Central memory CD4-positive, alpha-beta T cell (primary cell): ENCODE measurements around the gene NEMF.
"Not testable (repeated sequence)": the region's sequence is repeated elsewhere in the genome, so short reads cannot be mapped to it uniquely, and the experiment has no call there.

ENCODE experiments used
- DNase-seq: peaks from one replicate; pipeline ENCODE4 v3.0.0; 2022

The NEMF gene

GRCh38 chr14:49875640-49876198, 23.1 kb upstream of the NEMF start:
- DNase-seq, result no peak

- not testable (repeated sequence) for DNase-seq
These were observed 21.0 kb upstream of the NEMF start for GRCh38 chr14:49873548-49873947.

DNA sequence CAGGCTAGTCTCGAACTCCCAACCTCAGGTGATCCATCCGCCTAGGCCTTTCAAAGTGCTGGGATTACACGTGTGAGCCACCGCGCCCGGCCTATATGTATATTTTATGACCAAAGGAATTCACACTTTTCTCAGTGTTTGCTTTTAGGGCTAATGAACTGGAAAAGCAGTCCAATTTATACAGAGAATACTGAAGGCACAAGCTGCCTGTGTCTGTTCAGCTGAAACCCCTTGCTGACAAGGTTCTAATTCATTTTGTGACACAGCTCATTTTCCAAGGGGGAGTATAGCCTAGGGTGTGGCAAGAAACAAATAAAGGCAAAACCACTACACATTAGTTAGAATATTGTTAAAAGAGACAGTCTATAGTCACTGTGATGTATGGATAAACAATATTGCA, 18.3 kb upstream of the NEMF start:
- no peak for DNase-seq

DNA sequence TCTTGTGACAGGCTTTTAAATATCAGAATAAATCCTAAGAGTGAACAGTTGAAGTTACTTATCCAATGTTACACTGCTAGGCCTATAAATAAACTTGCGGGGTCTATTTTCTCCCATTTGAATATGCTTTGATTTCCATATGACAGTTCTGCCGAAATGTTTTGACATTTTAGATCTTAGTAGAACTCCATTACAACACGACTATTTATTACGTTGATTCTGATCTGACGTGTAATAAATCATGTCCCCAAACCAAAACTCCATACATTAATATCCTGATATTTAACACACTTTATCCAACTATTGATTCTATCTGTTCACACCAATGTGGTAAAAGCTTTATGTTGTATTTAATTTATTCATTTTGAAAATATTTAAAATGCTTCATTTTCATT, 16.1 kb upstream of the NEMF start:
- no peak for DNase-seq

- peak; percentile 96 for DNase-seq
These were observed 15.5 kb upstream of the NEMF start for GRCh38 chr14:49867831-49868719.

DNA sequence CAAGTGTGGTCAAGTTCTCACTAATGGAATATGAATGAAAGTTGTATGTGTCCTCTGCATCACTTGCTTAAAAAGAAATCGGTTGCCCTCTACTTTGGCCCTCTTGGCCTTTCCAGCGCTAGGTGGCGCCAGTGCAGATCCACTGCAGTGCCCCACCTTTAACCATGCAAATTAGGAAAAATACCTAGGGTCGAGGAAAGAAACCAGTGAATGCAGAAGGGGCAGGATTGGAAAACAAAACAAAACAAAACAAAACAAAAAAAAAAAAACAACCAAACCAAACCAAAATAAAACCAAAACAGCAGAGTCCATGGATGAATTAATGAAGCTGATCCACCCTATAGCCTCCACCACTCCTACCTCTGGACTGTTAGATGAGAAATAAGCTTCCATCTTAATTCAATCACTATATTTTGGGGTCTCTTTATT, 12.9 kb upstream of the NEMF start:
- peak; percentile 63 for DNase-seq

DNA sequence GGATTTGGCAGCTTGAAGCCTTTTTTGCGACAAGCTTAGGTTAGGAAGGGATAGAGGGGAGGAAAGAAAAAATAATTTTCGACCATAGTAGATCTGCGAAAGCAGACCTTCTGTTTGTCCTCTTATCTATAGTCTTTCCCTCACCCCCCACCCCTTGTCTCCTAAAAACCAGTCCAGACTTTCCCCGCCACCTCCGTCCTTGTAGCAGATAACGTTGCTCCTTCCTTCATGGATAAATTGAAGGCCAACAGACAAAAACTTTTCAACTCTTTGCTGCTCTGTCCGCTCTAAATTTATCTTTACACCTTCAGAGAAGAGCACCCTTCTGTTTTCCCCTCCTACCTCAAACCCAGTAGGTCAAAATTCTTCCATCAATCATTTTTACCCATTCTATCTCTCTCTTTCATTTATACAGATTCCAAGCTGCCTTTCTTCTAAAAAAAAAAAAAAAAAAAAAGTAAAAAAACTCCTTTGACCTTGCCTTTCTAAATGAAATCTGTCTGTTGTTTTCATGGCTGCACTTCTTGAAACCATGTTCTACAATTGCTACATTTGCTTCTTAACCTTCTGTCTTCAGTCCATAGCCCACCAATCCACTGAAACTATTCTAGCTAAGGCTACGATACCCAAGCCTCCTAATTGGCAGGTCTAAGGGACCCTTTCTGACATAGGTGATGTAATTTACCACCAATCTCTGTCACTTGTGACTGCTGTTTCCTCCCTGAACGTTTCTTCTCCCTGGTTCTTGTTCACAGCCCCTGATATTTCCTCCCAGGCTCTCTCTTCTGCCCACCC, 11.1 kb upstream of the NEMF start:
- peak; percentile 29 for DNase-seq

DNA sequence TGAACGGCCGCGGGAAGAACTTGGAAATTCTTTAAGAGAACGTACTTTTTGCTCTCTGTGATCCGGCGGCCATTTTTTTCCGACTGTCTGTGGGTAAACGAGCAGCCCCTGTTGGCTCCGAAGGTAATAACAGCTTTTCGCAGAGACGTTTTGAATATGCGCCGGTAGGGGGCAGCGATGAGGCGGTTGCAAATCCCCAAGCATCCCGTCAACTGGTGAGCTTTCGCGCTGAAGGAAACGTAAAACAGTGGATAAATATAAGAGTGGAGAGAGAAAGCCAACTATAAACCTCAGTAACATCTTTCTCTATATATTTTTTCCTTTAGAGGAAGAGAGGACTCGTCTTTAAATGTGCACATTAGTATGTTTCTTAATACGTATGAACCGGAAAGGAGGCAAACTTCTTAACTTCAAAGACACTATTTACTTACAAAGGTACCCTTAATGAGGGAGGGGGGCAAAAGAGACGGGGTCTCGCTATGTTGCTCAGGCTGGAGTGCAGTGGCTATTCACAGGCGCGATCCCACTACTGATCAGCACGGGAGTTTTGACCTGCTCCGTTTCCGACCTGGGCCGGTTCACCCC, 9.6 kb upstream of the NEMF start:
- DNase-seq, result peak; percentile 86

GRCh38 chr14:49861699-49862088, 9.1 kb upstream of the NEMF start:
- peak; percentile 68 for DNase-seq

GRCh38 chr14:49860988-49861698, 8.6 kb upstream of the NEMF start:
- no peak for DNase-seq

GRCh38 chr14:49858383-49858782, 5.8 kb upstream of the NEMF start:
- DNase-seq, result no peak

DNA sequence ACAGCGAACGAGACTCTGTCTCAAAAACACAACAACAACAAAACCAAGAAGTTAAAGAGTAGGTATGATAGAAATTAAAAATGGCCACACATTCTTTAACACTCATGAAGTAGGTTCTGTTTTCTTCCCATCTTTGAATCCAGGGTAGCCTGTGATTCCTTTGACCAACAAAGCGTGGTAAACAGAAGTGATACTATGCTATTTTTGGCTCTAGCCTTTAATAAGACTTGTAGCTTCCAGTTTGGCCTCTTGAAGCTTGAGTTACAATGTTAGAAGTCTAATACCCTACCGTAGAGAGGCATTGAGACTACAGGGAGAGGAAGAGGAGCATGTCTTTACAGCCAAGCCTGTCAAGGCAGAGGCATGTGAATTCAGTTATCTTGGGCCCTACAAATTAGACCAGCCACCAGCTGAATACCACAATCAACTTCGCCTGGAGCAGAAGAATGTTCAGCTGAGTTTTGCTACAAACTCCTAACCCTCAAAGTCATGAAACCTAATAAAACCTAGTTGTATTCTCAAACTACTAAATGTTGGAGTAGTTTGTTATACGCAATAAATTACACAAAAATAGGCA, 4.9 kb upstream of the NEMF start:
- no peak for DNase-seq

- DNase-seq, result peak; percentile 75
These were observed 1.2 kb upstream of the NEMF start for GRCh38 chr14:49853572-49854375.

GRCh38 chr14:49853158-49853477, 530 bp upstream of the NEMF start:
- no peak for DNase-seq

DNA sequence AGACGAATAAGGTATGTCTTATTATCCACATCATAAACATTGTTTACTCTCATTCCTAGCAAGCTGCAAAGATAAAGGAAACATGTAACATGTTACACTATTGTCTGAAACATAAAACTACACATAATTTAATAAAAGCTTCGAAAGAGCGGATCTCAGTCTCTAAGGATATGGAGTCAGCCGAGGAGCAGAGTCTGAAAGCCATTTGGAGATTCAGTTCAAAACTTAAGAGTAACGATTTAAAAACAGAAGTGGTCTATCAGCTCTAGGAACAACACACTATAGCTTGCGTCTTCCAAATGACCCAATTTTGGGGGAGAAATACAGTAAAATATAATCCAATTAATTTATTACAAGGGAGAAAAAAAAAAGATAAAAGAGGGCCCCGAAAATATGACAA, 775 bp downstream of the NEMF start:
- DNase-seq, result no peak

- no peak for DNase-seq
These were observed 3.3 kb downstream of the NEMF start for GRCh38 chr14:49849213-49849847.

DNA sequence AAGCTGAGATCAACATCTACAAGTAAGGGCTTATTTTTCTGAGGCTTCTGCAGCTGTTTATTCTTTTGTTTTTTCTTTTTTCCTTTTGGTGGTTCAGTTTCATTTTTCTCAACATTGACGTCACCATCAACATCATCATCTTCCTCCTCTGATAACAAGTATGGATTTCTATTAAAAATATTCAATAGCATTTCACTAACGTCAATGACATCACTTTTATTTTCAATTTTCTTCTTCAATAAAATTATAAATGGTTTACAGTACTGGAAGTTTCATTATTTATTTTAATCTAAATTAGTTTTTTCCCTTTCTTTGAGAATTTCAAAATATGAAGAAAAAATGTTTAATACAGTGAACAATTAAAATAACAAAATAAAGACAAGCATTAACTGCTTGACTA, 23.9 kb downstream of the NEMF start:
- no peak for DNase-seq

- DNase-seq, result no peak
These were observed 32.4 kb downstream of the NEMF start for GRCh38 chr14:49820176-49820575.

DNA sequence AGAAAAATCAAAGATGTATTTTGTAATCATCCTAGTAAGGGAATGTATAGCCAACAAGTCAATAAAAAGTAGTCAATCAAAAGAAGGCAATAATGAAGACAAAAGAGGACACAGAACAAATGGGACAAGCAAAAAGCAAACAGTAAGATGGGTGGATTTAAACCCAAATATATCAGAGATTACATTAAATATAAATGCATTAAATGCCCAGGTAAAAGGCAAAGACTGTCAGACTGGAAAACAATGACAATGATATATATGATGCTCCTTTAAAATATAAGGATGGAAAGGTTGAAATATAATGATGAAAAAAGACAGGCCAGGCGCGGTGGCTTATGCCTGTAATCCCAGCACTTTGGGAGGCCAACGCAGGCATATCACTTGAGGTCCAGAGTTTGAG, 35.7 kb downstream of the NEMF start:
- no peak for DNase-seq

GRCh38 chr14:49816118-49816517, 36.5 kb downstream of the NEMF start:
- not testable (repeated sequence) for DNase-seq

GRCh38 chr14:49808780-49809179, 43.8 kb downstream of the NEMF start:
- no peak for DNase-seq
